Progenitor cell of endocrine pancreas (in vitro differentiated cells): Measurements from ENCODE around the gene ADGRL3. TPM values are rescaled to one million over a fixed set of nuclear protein-coding genes. Genes with fewer than 3 reads are reported as not detected.

Source experiments
- DNase-seq: peaks from one replicate; pipeline ENCODE4 v3.0.0; 2021; ENCODE audit warnings: low spot score; ENCODE audit not compliant: unreplicated experiment
- H3K27ac Mint-ChIP-seq: 2 replicates; pipeline ENCODE4 v1.8.0; 2021; ENCODE audit warnings: mild to moderate bottlenecking, moderate library complexity, mixed read lengths
- H3K27me3 Mint-ChIP-seq: 2 replicates; pipeline ENCODE4 v1.8.0; 2021; ENCODE audit warnings: mixed read lengths
- H3K36me3 Mint-ChIP-seq: 2 replicates; pipeline ENCODE4 v1.8.0; 2022; ENCODE audit warnings: mixed read lengths; ENCODE audit not compliant: insufficient read depth
- H3K4me1 Mint-ChIP-seq: 2 replicates; pipeline ENCODE4 v1.8.0; 2021; ENCODE audit warnings: low read depth, mixed read lengths
- H3K4me3 Mint-ChIP-seq: 2 replicates; pipeline ENCODE4 v1.8.0; 2021; ENCODE audit warnings: low read depth, mild to moderate bottlenecking, moderate library complexity, mixed read lengths
- H3K9me3 Mint-ChIP-seq: 2 replicates; pipeline ENCODE4 v1.8.0; 2021; ENCODE audit warnings: low read depth, mixed read lengths
- CTCF ChIP-seq: fragments of 200-600 bp; sonication (generic); IDR thresholded peaks from one replicate; pipeline ENCODE4 v1.5.0; 2021; ENCODE audit warnings: antibody characterized with exemption, mild to moderate bottlenecking; ENCODE audit not compliant: unreplicated experiment
- total RNA-seq: library from RNA; stranded (reverse); gene quantifications from 2 replicates; pipeline ENCODE4 v1.2.1, GENCODE V29; 2021

The ADGRL3 gene
- total RNA-seq, 1 donor from 2014 or later: 5.6 TPM

- no peak for DNase-seq
- Mint-ChIP-seq H3K27ac (no peak overlapping the region), H3K4me1 (no peaks in the 10 kb centered on the region), H3K36me3 (no peaks in the 10 kb centered on the region), H3K27me3 (no peaks in the 10 kb centered on the region), H3K9me3 (peaks cover 7% of the 10 kb centered on the region), H3K4me3 (no peak overlapping the region)
- TF ChIP-seq CTCF: no peak
These were observed 120.5 kb downstream of the ADGRL3 start for GRCh38 chr4:61320631-61321030.

- Mint-ChIP-seq H3K4me3 (no peak overlapping the region), H3K27ac (peak overlapping the region; percentile 49), H3K9me3 (peaks cover 10% of the 10 kb centered on the region), H3K36me3 (no peaks in the 10 kb centered on the region), H3K4me1 (peaks cover 8% of the 10 kb centered on the region), H3K27me3 (no peaks in the 10 kb centered on the region)
- no peak for TF ChIP-seq CTCF
- no peak for DNase-seq
These were observed 132.6 kb downstream of the ADGRL3 start for GRCh38 chr4:61332693-61333092.

- Mint-ChIP-seq H3K4me1 (peaks cover 8% of the 10 kb centered on the region), H3K36me3 (no peaks in the 10 kb centered on the region), H3K4me3 (no peak overlapping the region), H3K27me3 (no peaks in the 10 kb centered on the region), H3K9me3 (peaks cover 10% of the 10 kb centered on the region), H3K27ac (no peak overlapping the region)
- DNase-seq: no peak
- no peak for TF ChIP-seq CTCF
These were observed 133.4 kb downstream of the ADGRL3 start for GRCh38 chr4:61333490-61333889.

- Mint-ChIP-seq H3K27ac (no peak overlapping the region), H3K9me3 (peaks cover 6% of the 10 kb centered on the region), H3K27me3 (no peaks in the 10 kb centered on the region), H3K36me3 (no peaks in the 10 kb centered on the region), H3K4me3 (no peak overlapping the region), H3K4me1 (peaks cover 8% of the 10 kb centered on the region)
- no peak for TF ChIP-seq CTCF
- no peak for DNase-seq
These were observed 135.2 kb downstream of the ADGRL3 start for GRCh38 chr4:61335241-61335763.

GRCh38 chr4:61336488-61336887, 136.4 kb downstream of the ADGRL3 start:
- H3K9me3 Mint-ChIP-seq: no peaks in the 10 kb centered on the region
- H3K27ac Mint-ChIP-seq: no peak overlapping the region
- H3K36me3 Mint-ChIP-seq: no peaks in the 10 kb centered on the region
- peaks cover 8% of the 10 kb centered on the region for H3K4me1 Mint-ChIP-seq
- H3K4me3 Mint-ChIP-seq: no peak overlapping the region
- H3K27me3 Mint-ChIP-seq: no peaks in the 10 kb centered on the region
- no peak for DNase-seq
- no peak for TF ChIP-seq CTCF
